Heart left ventricle (tissue), 16 donors: ENCODE results near the gene CDC25A. TPM values are rescaled to one million over a fixed set of nuclear protein-coding genes. Genes with fewer than 3 reads are reported as not detected.
A peak's percentile ranks its signal among the peaks of the same experiment; 100 is the strongest.

Experiments used
- ATAC-seq, 4 donors: fragments of 200-7000 bp; cut with Tn5 transposase; one replicate each; pipeline ENCODE4 v1.9.1; 2020 to 2022; ENCODE audit warnings: moderate library complexity in 4 of 4, mild to moderate bottlenecking in 3 of 4, moderate number of reproducible peaks in 1 of 4
- DNase-seq, 5 donors: peaks; one replicate each; pipeline ENCODE4 v3.0.0-alpha.2; 2020
- H3K27ac ChIP-seq, 12 donors: fragments of 200-600 bp; sonication (generic) in 4 of 12; one replicate each; pipeline versions ENCODE4 v1.5.0 to v1.8.0; 2016 to 2022; ENCODE audit warnings: mild to moderate bottlenecking in 2 of 12
- H3K27me3 ChIP-seq, 9 donors: fragments of 200-600 bp; sonication (generic) in 2 of 9; one replicate each; pipeline versions ENCODE4 v1.5.1 to v1.8.0; 2016 to 2022; ENCODE audit warnings: mild to moderate bottlenecking in 3 of 9
- H3K36me3 ChIP-seq, 9 donors: fragments of 200-600 bp; sonication (generic) in 2 of 9; one replicate each; pipeline versions ENCODE4 v1.5.0 to v1.8.0; 2018 to 2022; ENCODE audit warnings: mild to moderate bottlenecking in 2 of 9
- H3K4me1 ChIP-seq, 12 donors: fragments of 200-600 bp; sonication (generic) in 4 of 12; one replicate each; pipeline versions ENCODE4 v1.5.0 to v1.8.0; 2016 to 2022; ENCODE audit warnings: mild to moderate bottlenecking in 3 of 12
- H3K4me3 ChIP-seq, 12 donors: fragments of 200-600 bp; sonication (generic) in 4 of 12; one replicate each; pipeline versions ENCODE4 v1.5.0 to v1.8.0; 2017 to 2022; ENCODE audit warnings: mild to moderate bottlenecking in 9 of 12, moderate library complexity in 4 of 12
- H3K9me3 ChIP-seq, 12 donors: fragments of 200-600 bp; sonication (generic) in 4 of 12; one replicate each; pipeline versions ENCODE4 v1.5.0 to v1.8.0; 2016 to 2022; ENCODE audit warnings: mild to moderate bottlenecking in 1 of 12
- POLR2A ChIP-seq, 2 donors: fragments of 450-650 bp; IDR thresholded peaks; one replicate each; pipeline ENCODE4 v1.6.1; 2017; ENCODE audit warnings: antibody characterized with exemption in 2 of 2, mild to moderate bottlenecking in 2 of 2, moderate library complexity in 2 of 2
- WGBS, 4 donors: extraction: QIAGEN DNeasy Blood & Tissue Kit in 2 of 4; methylation state at CpG; one replicate each; pipeline versions ENCODE4 v1.1.5 to v1.1.7; 2013 to 2018; 5-methylcytosine and 5-hydroxymethylcytosine counted together
- intact Hi-C, 10 donors: fragments of 100-400 bp; cut with DNase I; formaldehyde crosslinking; loops; one replicate each; pipeline versions ENCODE4 v1.11.1 to v1.14.2; 2022
- polyA plus RNA-seq, 2 donors: library from polyadenylated mRNA; stranded (reverse); fragments of 200-250 nt; gene quantifications; one replicate each; pipeline ENCODE4 v1.2.3, GENCODE V29; 2013
- total RNA-seq, 9 donors: library from RNA; depleted of rRNA in 2 of 9; stranded (reverse); fragments of >200 nt in 2 of 9; fragmentation: NEBNext Ultra II Directional in 3 of 9; extraction: Animal tissue kit (Norgen Biotek cat#: 25700) in 3 of 9; gene quantifications; one replicate each; pipeline versions ENCODE4 v1.1.0 to v1.2.4, GENCODE V29; 2016 to 2023
- TF ChIP-seq, protein P1 (sequence below), 12 donors: fragments of 200-600 bp; sonication (generic) in 4 of 12; IDR thresholded peaks; one replicate each; pipeline versions ENCODE4 v1.5.0 to v1.8.0; 2018 to 2022; ENCODE audit warnings: antibody characterized with exemption in 12 of 12, mild to moderate bottlenecking in 5 of 12
- donor health status: ischemic (EF 13 %, LVEDD 7.1; RV severe dilation, severe dysfunction).
- donor health status: healthy with polysubstance abuse.
- donor health status: DM: no; HTN: yes; CAD: no.
- donor health status: DM: no; HTN: no; CAD: no.
- donor health status: ischemic (EF 25% LVEDD 6.9; RV normal size, moderate dysfunction).
- donor health status: ischemic (EF 25% LVEDD 5.7; RV mildly dilated, moderate dysfunction).
- donor health status: healthy.
- donor health status: DM: yes; HTN: yes; CAD: no.
- donor health status: ischemic (EF 35%, LVEDD 5.7; RV mildly dilated, moderate dysfunction).
- donor health status: nonischemic (EF 11% LVEDD 7.7; RV severe dilation, severe dysfunction).
- donor health status: DM: yes; HTN: yes; CAD: no.
- donor health status: PGD.
- donor health status: ischemic (EF 29% LVEDD 5.4; RV normal size, mild dysfunction).
- donor health status: nonischemic (EF 23%, LVEDD 6.1; RV moderate dilation, normal function).

Gene CDC25A
- total and polyA plus RNA-seq, 11 donors = 0.42 to 3.6 (median 1.00) TPM

DNA sequence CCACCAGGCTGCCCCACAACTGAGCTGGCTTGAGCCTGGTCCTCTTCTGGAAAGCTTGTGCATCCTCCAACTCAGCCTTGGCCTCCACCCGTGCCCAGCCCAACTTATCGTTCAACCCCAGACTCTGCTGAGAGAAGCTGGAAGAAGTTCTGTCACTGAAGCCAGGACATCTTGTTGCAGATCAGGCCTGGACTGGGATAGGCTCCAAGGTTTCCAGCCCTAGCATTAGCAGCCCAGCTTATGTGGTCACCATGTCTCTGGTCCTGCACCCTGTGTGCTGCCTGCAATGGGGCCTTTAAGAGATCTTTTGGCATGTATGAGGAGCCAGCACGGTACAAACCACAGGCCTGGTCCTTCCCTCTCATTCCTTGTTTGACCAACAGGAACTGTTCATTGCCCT lies 19.9 kb upstream of the CDC25A start:
- H3K27me3 ChIP-seq = no peaks in the 10 kb centered on the region
- intact Hi-C loops = no loop called here
- H3K4me3 ChIP-seq = no peak overlapping the region
- H3K4me1 ChIP-seq = no peaks in the 10 kb centered on the region
- TF ChIP-seq, protein P1, sequence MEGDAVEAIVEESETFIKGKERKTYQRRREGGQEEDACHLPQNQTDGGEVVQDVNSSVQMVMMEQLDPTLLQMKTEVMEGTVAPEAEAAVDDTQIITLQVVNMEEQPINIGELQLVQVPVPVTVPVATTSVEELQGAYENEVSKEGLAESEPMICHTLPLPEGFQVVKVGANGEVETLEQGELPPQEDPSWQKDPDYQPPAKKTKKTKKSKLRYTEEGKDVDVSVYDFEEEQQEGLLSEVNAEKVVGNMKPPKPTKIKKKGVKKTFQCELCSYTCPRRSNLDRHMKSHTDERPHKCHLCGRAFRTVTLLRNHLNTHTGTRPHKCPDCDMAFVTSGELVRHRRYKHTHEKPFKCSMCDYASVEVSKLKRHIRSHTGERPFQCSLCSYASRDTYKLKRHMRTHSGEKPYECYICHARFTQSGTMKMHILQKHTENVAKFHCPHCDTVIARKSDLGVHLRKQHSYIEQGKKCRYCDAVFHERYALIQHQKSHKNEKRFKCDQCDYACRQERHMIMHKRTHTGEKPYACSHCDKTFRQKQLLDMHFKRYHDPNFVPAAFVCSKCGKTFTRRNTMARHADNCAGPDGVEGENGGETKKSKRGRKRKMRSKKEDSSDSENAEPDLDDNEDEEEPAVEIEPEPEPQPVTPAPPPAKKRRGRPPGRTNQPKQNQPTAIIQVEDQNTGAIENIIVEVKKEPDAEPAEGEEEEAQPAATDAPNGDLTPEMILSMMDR (IDR thresholded peaks at IDR 0.05) = no peak
- no peak overlapping the region for H3K27ac ChIP-seq
- no peaks in the 10 kb centered on the region for H3K36me3 ChIP-seq
- no peaks in the 10 kb centered on the region for H3K9me3 ChIP-seq
- WGBS, 4 donors = 73 to 81% (median 78%) methylated on average over 3 of the region's 3 CpGs
- DNase-seq (peak in 1 of 5 donors; percentile 39), ATAC-seq (peak in 1 of 4 donors; percentile 28)

DNA sequence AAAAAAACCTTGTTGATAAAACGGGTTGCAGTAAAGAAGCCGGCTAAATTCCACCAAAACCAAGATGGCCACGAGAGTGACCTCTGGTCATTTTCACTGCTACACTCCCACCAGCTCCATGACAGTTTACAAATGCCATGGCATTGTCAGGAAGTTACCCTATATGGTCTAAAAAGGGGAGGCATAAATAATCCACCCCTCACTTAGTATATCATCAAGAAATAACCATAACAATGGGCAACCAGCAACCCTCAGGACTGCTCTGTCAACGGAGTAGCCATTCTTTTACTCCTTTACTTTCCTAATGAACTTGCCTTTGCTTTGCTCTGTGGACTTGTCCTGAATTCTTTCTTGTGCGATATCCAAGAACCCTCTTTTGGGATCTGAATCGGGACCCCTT lies 14.4 kb upstream of the CDC25A start:
- ATAC-seq (no peak), DNase-seq (no peak)
- intact Hi-C loops = no loop called here
- 68 to 83% (median 78%) methylated on average over 6 of the region's 6 CpGs for WGBS, 4 donors
- no peak overlapping the region for H3K27ac ChIP-seq
- H3K9me3 ChIP-seq = no peaks in the 10 kb centered on the region
- H3K4me1 ChIP-seq = no peaks in the 10 kb centered on the region
- no peaks in the 10 kb centered on the region for H3K27me3 ChIP-seq
- no peak for TF ChIP-seq POLR2A (IDR thresholded peaks at IDR 0.05)
- TF ChIP-seq, protein P1 (IDR thresholded peaks at IDR 0.05) = no peak
- no peaks in the 10 kb centered on the region for H3K36me3 ChIP-seq
- H3K4me3 ChIP-seq = no peak overlapping the region

- intact Hi-C loops = loop anchor here in 1 of 10 donors (10.0 kb wide), 1 partner anchor 46 kb away; the partner anchor contains the start of gene ZNF589
- TF ChIP-seq, protein P1 (IDR thresholded peaks at IDR 0.05) = no peak
- TF ChIP-seq POLR2A (IDR thresholded peaks at IDR 0.05) = no peak
- peaks cover 0 to 3% (median 0%) of the 10 kb centered on the region in 12 donors for H3K4me1 ChIP-seq
- H3K9me3 ChIP-seq = no peaks in the 10 kb centered on the region
- H3K27ac ChIP-seq = no peak overlapping the region
- ATAC-seq = no peak
- H3K36me3 ChIP-seq = no peaks in the 10 kb centered on the region
- DNase-seq = no peak
- H3K27me3 ChIP-seq = no peaks in the 10 kb centered on the region
- no peak overlapping the region for H3K4me3 ChIP-seq
Observed at GRCh38 chr3:48199117-48199516, 10.9 kb upstream of the CDC25A start.

- no peaks in the 10 kb centered on the region for H3K36me3 ChIP-seq
- WGBS, 4 donors = 73 to 86% (median 85%) methylated on average over 1 of the region's 1 CpG
- no peak for DNase-seq
- H3K4me1 ChIP-seq = peaks cover 0 to 3% (median 0%) of the 10 kb centered on the region in 12 donors
- H3K9me3 ChIP-seq = no peaks in the 10 kb centered on the region
- no peak overlapping the region for H3K27ac ChIP-seq
- no peaks in the 10 kb centered on the region for H3K27me3 ChIP-seq
- TF ChIP-seq POLR2A (IDR thresholded peaks at IDR 0.05) = no peak
- TF ChIP-seq, protein P1 (IDR thresholded peaks at IDR 0.05) = no peak
- intact Hi-C loops = loop anchor here in 1 of 10 donors (10.0 kb wide), 1 partner anchor 48 kb away; the partner anchor contains the start of gene ZNF589
- no peak overlapping the region for H3K4me3 ChIP-seq
- no peak for ATAC-seq
Observed at GRCh38 chr3:48196611-48197010, 8.4 kb upstream of the CDC25A start.
